Epithelial cell of esophagus (primary cell): Measurements from ENCODE around the gene TENT4A.

Experiments used
- DNase-seq: peaks from one replicate; pipeline ENCODE4 v3.0.0; 2010; ENCODE audit warnings: low read depth
- H3K4me3 ChIP-seq: 2 replicates; pipeline ENCODE4 v1.5.1; 2011; ENCODE audit warnings: mild to moderate bottlenecking, low read length, control low read depth
- CTCF ChIP-seq: IDR thresholded peaks from 2 replicates; pipeline ENCODE4 v1.5.1; 2011; ENCODE audit warnings: low read depth, mild to moderate bottlenecking, low read length, control low read depth, inconsistent platforms; ENCODE audit not compliant: insufficient read depth; ENCODE audit errors: missing control alignments

The TENT4A gene

DNA sequence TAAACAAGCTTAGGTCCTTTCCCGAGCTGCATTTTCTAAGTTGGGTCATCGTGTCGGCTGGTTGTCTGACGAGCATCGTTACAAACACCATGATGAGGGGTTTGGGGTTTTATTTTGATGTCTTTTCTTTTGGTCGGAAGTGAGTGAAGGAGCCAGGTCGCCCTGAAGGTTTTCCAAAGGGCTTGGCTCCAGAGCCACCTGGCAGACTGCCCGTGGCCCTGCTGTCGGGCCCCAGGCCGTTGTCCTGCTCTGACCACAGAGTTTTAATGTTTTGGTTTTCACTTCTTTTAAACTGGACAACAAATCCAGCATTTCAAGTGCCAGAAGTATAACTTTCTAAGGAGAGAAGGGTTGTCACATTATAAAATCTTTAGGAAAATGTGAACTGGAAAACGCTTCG is 42.3 kb downstream of the TENT4A start:
- TF ChIP-seq CTCF: no peak
- no peak overlapping the region for H3K4me3 ChIP-seq
- DNase-seq: no peak

- no peak for DNase-seq
- no peak overlapping the region for H3K4me3 ChIP-seq
- TF ChIP-seq CTCF: no peak
Observed at GRCh38 chr5:6755941-6756340, 42.7 kb downstream of the TENT4A start.

DNA sequence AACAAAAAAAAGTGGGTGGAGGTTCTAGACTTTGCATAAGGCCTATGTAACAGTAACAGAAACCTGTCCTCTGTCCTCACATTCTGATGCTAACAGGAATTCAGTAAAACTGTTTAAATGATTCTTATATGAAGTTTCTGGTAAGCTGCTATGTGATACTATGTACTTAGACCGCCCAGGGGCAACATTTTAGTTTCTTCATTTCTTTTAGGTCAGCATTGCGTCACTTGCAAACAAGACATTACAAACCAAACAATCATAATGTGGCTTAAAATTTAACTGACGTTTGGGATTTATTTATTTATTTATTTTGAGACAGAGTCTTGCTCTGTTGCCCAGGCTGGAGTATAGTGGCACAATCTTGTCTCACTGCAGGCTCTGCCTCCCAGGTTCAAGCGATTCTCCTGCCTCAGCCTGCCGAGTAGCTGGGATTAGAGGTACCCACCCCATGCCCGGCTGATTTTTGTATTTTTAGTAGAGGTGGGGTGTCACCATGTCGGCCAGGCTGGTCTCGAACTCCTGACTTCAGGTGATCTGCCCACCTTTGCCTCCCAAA is 44.3 kb downstream of the TENT4A start:
- DNase-seq: no peak
- no peak overlapping the region for H3K4me3 ChIP-seq
- no peak for TF ChIP-seq CTCF

- no peak for DNase-seq
- no peak overlapping the region for H3K4me3 ChIP-seq
- TF ChIP-seq CTCF: no peak
Observed at GRCh38 chr5:6758236-6758635, 45.0 kb downstream of the TENT4A start.

GRCh38 chr5:6758706-6759105 is 45.5 kb downstream of the TENT4A start:
- no peak for DNase-seq
- TF ChIP-seq CTCF: no peak
- no peak overlapping the region for H3K4me3 ChIP-seq

DNA sequence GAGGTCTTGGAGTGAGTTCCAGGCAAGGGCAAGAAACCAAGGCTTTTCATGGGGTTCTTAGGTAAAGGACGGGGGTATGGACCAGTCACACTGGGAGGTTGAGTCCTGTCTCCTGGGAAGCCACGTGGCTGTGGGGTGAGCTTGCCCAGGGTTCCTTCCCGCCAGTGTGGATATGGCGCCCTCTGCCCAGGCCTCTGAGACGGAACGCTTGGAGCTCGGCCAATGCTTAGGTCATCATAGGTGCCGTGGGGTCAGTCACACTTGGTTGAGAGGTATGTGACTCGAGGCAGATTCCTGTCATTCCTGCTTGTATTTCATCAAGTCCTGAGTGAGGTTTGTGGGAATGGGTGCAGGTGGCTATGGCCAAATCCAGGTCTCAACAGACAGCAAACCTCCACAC is 46.2 kb downstream of the TENT4A start:
- H3K4me3 ChIP-seq: no peak overlapping the region
- peak; percentile 38 for DNase-seq
- TF ChIP-seq CTCF: no peak

- no peak overlapping the region for H3K4me3 ChIP-seq
- no peak for DNase-seq
- TF ChIP-seq CTCF: no peak
Observed at GRCh38 chr5:6759983-6760382, 46.8 kb downstream of the TENT4A start.
